A673 (cell line): ENCODE data around the gene FRMD4A.

ENCODE experiments used
- CTCF ChIP-seq: fragments of 300-800, 200-600 bp; sonication (generic); conservative IDR thresholded peaks from 2 replicates; pipeline ENCODE4 v1.5.1; 2017; ENCODE audit warnings: low read depth, mild to moderate bottlenecking, antibody characterized with exemption, low read length, moderate library complexity, mixed read lengths
- EZH2 ChIP-seq: fragments of 200-600 bp; sonication (generic); IDR thresholded peaks from 2 replicates; pipeline ENCODE4 v1.6.1; 2017; ENCODE audit warnings: borderline replicate concordance, low read depth, mild to moderate bottlenecking, mixed read lengths, antibody characterized with exemption, low read length; ENCODE audit not compliant: poor library complexity, severe bottlenecking

GRCh38 chr10:14225379-14225778, 105.3 kb downstream of the FRMD4A start:
- TF ChIP-seq CTCF (no peak), EZH2 (no peak)
